Sigmoid colon (tissue), 4 donors: ENCODE data around the gene UTP14C.

Experiments
- CTCF ChIP-seq, 4 experiments: fragments of 450-650 bp in 3 of 4; fragments of 200-600 bp in 1 of 4; IDR thresholded peaks; one replicate each; pipeline ENCODE4 v1.5.1; 2016 to 2019; ENCODE audit warnings: antibody characterized with exemption in 4 of 4, mild to moderate bottlenecking in 3 of 4, moderate library complexity in 2 of 4
- EP300 ChIP-seq, 4 donors: sonication (generic); formaldehyde crosslinking; IDR thresholded peaks; one replicate each; pipeline ENCODE4 v1.6.1; 2017; ENCODE audit warnings: antibody characterized with exemption in 4 of 4
- POLR2A ChIP-seq, 2 donors: fragments of 450-650 bp; IDR thresholded peaks; one replicate each; pipeline ENCODE4 v1.6.1; 2016; ENCODE audit warnings: antibody characterized with exemption in 2 of 2, mild to moderate bottlenecking in 2 of 2, moderate library complexity in 2 of 2

DNA sequence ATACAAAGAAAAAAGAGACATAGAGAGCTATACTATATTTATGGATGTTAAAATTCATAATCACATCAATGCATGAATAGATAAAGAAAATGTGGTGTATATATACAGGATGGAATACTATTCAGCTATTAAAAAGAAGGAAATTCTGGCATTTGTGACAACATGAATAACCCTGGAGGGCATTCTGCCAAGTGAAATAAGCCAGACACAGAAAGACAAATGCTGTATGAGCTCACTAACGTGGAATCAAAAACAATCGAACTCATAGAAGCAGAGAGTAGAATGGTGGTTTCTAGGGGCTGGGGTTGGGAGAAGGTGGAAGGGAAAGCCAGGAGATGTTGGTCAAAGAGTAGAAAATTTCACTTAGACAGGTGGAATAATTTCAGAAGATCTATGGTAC lies 24.0 kb downstream of the UTP14C start:
- TF ChIP-seq POLR2A (IDR thresholded peaks at IDR 0.05) (no peak), CTCF (IDR thresholded peaks at IDR 0.05) (no peak), EP300 (IDR thresholded peaks at IDR 0.05) (no peak)
